Measurements from ENCODE around the gene OTUB1.

OTUB1 gene

GRCh38 chr11:64035576-64035975 is 49.3 kb downstream of the OTUB1 start, which contains the start of gene FLRT1:
FLRT1 (plus strand) TSS chr11:64035931; CDS start chr11:64116268, 80,337 bp downstream.
- H3K4me3 ChIP-seq (ENCODE audit: low read depth, low read length) = no peak within 1 kb of the TSS

GRCh38 chr11:64036087-64037026 is 50.1 kb downstream of the OTUB1 start:
- DNase-seq (ENCODE audit: low read depth, low spot score) = peak; percentile 35
- H3K4me3 ChIP-seq (ENCODE audit: low read depth, low read length) = no peak overlapping the region
- in situ Hi-C loops (cut with HindIII; ENCODE audit: low sequenced_read_pairs) = no loop called here

More at GRCh38 chr11:64035576-64035975, 49.3 kb downstream of the OTUB1 start, which contains the start of gene FLRT1:
- TF ChIP-seq CTCF (IDR thresholded peaks at IDR 0.05; ENCODE audit: low read depth, low read length) = no peak
- in situ Hi-C loops (cut with HindIII; ENCODE audit: low sequenced_read_pairs) = no loop called here
- no peak for DNase-seq (ENCODE audit: low read depth, low spot score)

GRCh38 chr11:64037027-64037634 is 50.9 kb downstream of the OTUB1 start:
- TF ChIP-seq CTCF (IDR thresholded peaks at IDR 0.05; ENCODE audit: low read depth, low read length) = no peak
- no peak overlapping the region for H3K4me3 ChIP-seq (ENCODE audit: low read depth, low read length)
- in situ Hi-C loops (cut with HindIII; ENCODE audit: low sequenced_read_pairs) = no loop called here
- DNase-seq (ENCODE audit: low read depth, low spot score) = no peak

More at GRCh38 chr11:64036087-64037026, 50.1 kb downstream of the OTUB1 start:
- no peak for TF ChIP-seq CTCF (IDR thresholded peaks at IDR 0.05; ENCODE audit: low read depth, low read length)

GRCh38 chr11:64038500-64038899 is 52.3 kb downstream of the OTUB1 start:
- no peak overlapping the region for H3K4me3 ChIP-seq (ENCODE audit: low read depth, low read length)
- DNase-seq (ENCODE audit: low read depth, low spot score) = no peak
- no peak for TF ChIP-seq CTCF (IDR thresholded peaks at IDR 0.05; ENCODE audit: low read depth, low read length)
- in situ Hi-C loops (cut with HindIII; ENCODE audit: low sequenced_read_pairs) = no loop called here

GRCh38 chr11:64039012-64039665 is 52.9 kb downstream of the OTUB1 start:
- H3K4me3 ChIP-seq (ENCODE audit: low read depth, low read length) = no peak overlapping the region
- no peak for TF ChIP-seq CTCF (IDR thresholded peaks at IDR 0.05; ENCODE audit: low read depth, low read length)
- in situ Hi-C loops (cut with HindIII; ENCODE audit: low sequenced_read_pairs) = no loop called here
- no peak for DNase-seq (ENCODE audit: low read depth, low spot score)

GRCh38 chr11:64040684-64041322 is 54.6 kb downstream of the OTUB1 start:
- in situ Hi-C loops (cut with HindIII; ENCODE audit: low sequenced_read_pairs) = no loop called here
- TF ChIP-seq CTCF (IDR thresholded peaks at IDR 0.05; ENCODE audit: low read depth, low read length) = peak; percentile 46
- no peak overlapping the region for H3K4me3 ChIP-seq (ENCODE audit: low read depth, low read length)
- no peak for DNase-seq (ENCODE audit: low read depth, low spot score)
